DND-41 (cell line): ENCODE results near the gene CACNA2D3.

Source experiments
- EZH2 ChIP-seq: IDR thresholded peaks from 3 replicates; pipeline ENCODE4 v1.6.1; 2012; ENCODE audit warnings: borderline replicate concordance, low read depth, mild to moderate bottlenecking, moderate library complexity, low read length, inconsistent platforms; ENCODE audit not compliant: severe bottlenecking
- TF ChIP-seq, protein P1 (sequence below): IDR thresholded peaks from 2 replicates; pipeline ENCODE4 v1.5.1; 2012; ENCODE audit warnings: borderline replicate concordance, low read length, moderate library complexity, mild to moderate bottlenecking; ENCODE audit not compliant: poor library complexity, severe bottlenecking; ENCODE audit errors: extremely low read depth

DNA sequence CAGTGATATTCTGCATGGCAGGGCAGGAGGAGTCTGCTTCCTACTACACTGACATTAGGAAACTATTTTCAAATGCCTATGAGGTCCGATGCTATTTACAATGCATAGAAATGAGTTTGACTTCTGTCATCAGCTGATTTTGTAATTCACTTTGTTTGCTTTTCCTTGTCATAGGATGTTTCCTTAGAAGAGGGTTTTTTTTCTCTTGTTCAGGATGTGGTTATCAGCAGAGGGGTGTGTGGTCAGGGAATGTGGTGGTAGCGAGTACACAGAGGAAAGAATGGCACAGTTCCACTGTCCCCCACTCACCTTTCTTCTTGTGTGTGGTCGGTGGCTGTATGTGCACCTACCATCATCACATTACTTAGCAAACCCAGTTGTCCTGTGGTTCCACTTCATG lies 574.0 kb downstream of the CACNA2D3 start:
- TF ChIP-seq, protein P1, sequence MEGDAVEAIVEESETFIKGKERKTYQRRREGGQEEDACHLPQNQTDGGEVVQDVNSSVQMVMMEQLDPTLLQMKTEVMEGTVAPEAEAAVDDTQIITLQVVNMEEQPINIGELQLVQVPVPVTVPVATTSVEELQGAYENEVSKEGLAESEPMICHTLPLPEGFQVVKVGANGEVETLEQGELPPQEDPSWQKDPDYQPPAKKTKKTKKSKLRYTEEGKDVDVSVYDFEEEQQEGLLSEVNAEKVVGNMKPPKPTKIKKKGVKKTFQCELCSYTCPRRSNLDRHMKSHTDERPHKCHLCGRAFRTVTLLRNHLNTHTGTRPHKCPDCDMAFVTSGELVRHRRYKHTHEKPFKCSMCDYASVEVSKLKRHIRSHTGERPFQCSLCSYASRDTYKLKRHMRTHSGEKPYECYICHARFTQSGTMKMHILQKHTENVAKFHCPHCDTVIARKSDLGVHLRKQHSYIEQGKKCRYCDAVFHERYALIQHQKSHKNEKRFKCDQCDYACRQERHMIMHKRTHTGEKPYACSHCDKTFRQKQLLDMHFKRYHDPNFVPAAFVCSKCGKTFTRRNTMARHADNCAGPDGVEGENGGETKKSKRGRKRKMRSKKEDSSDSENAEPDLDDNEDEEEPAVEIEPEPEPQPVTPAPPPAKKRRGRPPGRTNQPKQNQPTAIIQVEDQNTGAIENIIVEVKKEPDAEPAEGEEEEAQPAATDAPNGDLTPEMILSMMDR: no peak
- no peak for TF ChIP-seq EZH2
